NCI-H524 (cell line): ENCODE data around the gene TMEM45A.

Experiments
- DNase-seq, 2 experiments: peaks; one replicate each; lab custom pipeline; 2025; lab: John Stamatoyannopoulos, UW

TMEM45A gene

GRCh38 chr3:100614941-100615340, 122.5 kb downstream of the TMEM45A start:
- peak in 1 of 2 experiments; percentile 65 for DNase-seq

GRCh38 chr3:100615684-100616083, 123.3 kb downstream of the TMEM45A start:
- peak; percentile 26 to 78 for DNase-seq

GRCh38 chr3:100621251-100621650, 128.8 kb downstream of the TMEM45A start:
- DNase-seq = no peak
